ENCODE measurements around the gene KCNA10.

KCNA10 gene

GRCh38 chr1:110502402-110503151, 16.4 kb downstream of the KCNA10 start:
- H3K27ac ChIP-seq (ENCODE audit: low read length) = no peak overlapping the region
- WGBS (ENCODE audit: insufficient coverage, insufficient read length) = no CpG with 5 or more reads among the region's 8 CpGs
- H3K9me3 ChIP-seq (ENCODE audit: control insufficient read depth, insufficient read depth, low read length) = no peaks in the 10 kb centered on the region
- no peak for DNase-seq (ENCODE audit: low read depth, low spot score)
- H3K4me1 ChIP-seq (ENCODE audit: control insufficient read depth, insufficient read depth, low read length) = no peaks in the 10 kb centered on the region
- no peaks in the 10 kb centered on the region for H3K36me3 ChIP-seq (ENCODE audit: control insufficient read depth, insufficient read depth, low read length)
- no peaks in the 10 kb centered on the region for H3K27me3 ChIP-seq (ENCODE audit: control insufficient read depth, insufficient read depth, low read length)
- no peak overlapping the region for H3K4me3 ChIP-seq (ENCODE audit: low read length)

GRCh38 chr1:110501488-110502132, 17.4 kb downstream of the KCNA10 start:
- Histone ChIP-seq H3K27ac (ENCODE audit: low read length) (no peak overlapping the region), H3K36me3 (ENCODE audit: control insufficient read depth, insufficient read depth, low read length) (no peaks in the 10 kb centered on the region), H3K27me3 (ENCODE audit: control insufficient read depth, insufficient read depth, low read length) (no peaks in the 10 kb centered on the region), H3K4me3 (ENCODE audit: low read length) (no peak overlapping the region), H3K9me3 (ENCODE audit: control insufficient read depth, insufficient read depth, low read length) (no peaks in the 10 kb centered on the region), H3K4me1 (ENCODE audit: control insufficient read depth, insufficient read depth, low read length) (no peaks in the 10 kb centered on the region)
- no CpG with 5 or more reads among the region's 6 CpGs for WGBS (ENCODE audit: insufficient coverage, insufficient read length)
- DNase-seq (ENCODE audit: low read depth, low spot score) = no peak

- Histone ChIP-seq H3K4me1 (ENCODE audit: control insufficient read depth, insufficient read depth, low read length) (peaks cover 8% of the 10 kb centered on the region), H3K9me3 (ENCODE audit: control insufficient read depth, insufficient read depth, low read length) (no peaks in the 10 kb centered on the region), H3K27me3 (ENCODE audit: control insufficient read depth, insufficient read depth, low read length) (no peaks in the 10 kb centered on the region), H3K36me3 (ENCODE audit: control insufficient read depth, insufficient read depth, low read length) (no peaks in the 10 kb centered on the region), H3K27ac (ENCODE audit: low read length) (no peak overlapping the region), H3K4me3 (ENCODE audit: low read length) (no peak overlapping the region)
- no peak for DNase-seq (ENCODE audit: low read depth, low spot score)
- WGBS (ENCODE audit: insufficient coverage, insufficient read length) = no CpG with 5 or more reads among the region's 6 CpGs
Measured at GRCh38 chr1:110498270-110498669, 20.7 kb downstream of the KCNA10 start.

- Histone ChIP-seq H3K9me3 (ENCODE audit: control insufficient read depth, insufficient read depth, low read length) (no peaks in the 10 kb centered on the region), H3K27me3 (ENCODE audit: control insufficient read depth, insufficient read depth, low read length) (no peaks in the 10 kb centered on the region), H3K27ac (ENCODE audit: low read length) (no peak overlapping the region), H3K4me3 (ENCODE audit: low read length) (no peak overlapping the region), H3K36me3 (ENCODE audit: control insufficient read depth, insufficient read depth, low read length) (no peaks in the 10 kb centered on the region), H3K4me1 (ENCODE audit: control insufficient read depth, insufficient read depth, low read length) (peaks cover 8% of the 10 kb centered on the region)
- DNase-seq (ENCODE audit: low read depth, low spot score) = peak; percentile 67
- WGBS (ENCODE audit: insufficient coverage, insufficient read length) = no CpG with 5 or more reads among the region's 8 CpGs
Measured at GRCh38 chr1:110495926-110496600, 22.9 kb downstream of the KCNA10 start.

GRCh38 chr1:110494522-110495406, 24.2 kb downstream of the KCNA10 start:
- WGBS (ENCODE audit: insufficient coverage, insufficient read length) = no CpG with 5 or more reads among the region's 21 CpGs
- no peak for DNase-seq (ENCODE audit: low read depth, low spot score)

GRCh38 chr1:110494036-110494435, 24.9 kb downstream of the KCNA10 start:
- H3K27ac ChIP-seq (ENCODE audit: low read length) = no peak overlapping the region
- H3K4me1 ChIP-seq (ENCODE audit: control insufficient read depth, insufficient read depth, low read length) = peaks cover 8% of the 10 kb centered on the region
- no peaks in the 10 kb centered on the region for H3K27me3 ChIP-seq (ENCODE audit: control insufficient read depth, insufficient read depth, low read length)
- DNase-seq (ENCODE audit: low read depth, low spot score) = no peak
- no peaks in the 10 kb centered on the region for H3K36me3 ChIP-seq (ENCODE audit: control insufficient read depth, insufficient read depth, low read length)
- no CpG with 5 or more reads among the region's 5 CpGs for WGBS (ENCODE audit: insufficient coverage, insufficient read length)
- H3K9me3 ChIP-seq (ENCODE audit: control insufficient read depth, insufficient read depth, low read length) = no peaks in the 10 kb centered on the region
- H3K4me3 ChIP-seq (ENCODE audit: low read length) = no peak overlapping the region

More at GRCh38 chr1:110494522-110495406, 24.2 kb downstream of the KCNA10 start:
- Histone ChIP-seq H3K36me3 (ENCODE audit: control insufficient read depth, insufficient read depth, low read length) (no peaks in the 10 kb centered on the region), H3K4me1 (ENCODE audit: control insufficient read depth, insufficient read depth, low read length) (peaks cover 8% of the 10 kb centered on the region), H3K4me3 (ENCODE audit: low read length) (no peak overlapping the region), H3K9me3 (ENCODE audit: control insufficient read depth, insufficient read depth, low read length) (no peaks in the 10 kb centered on the region), H3K27ac (ENCODE audit: low read length) (no peak overlapping the region), H3K27me3 (ENCODE audit: control insufficient read depth, insufficient read depth, low read length) (no peaks in the 10 kb centered on the region)

- no peaks in the 10 kb centered on the region for H3K27me3 ChIP-seq (ENCODE audit: control insufficient read depth, insufficient read depth, low read length)
Measured at GRCh38 chr1:110493059-110493699, 25.8 kb downstream of the KCNA10 start.

GRCh38 chr1:110492573-110492972, 26.4 kb downstream of the KCNA10 start:
- no peak for DNase-seq (ENCODE audit: low read depth, low spot score)
- Histone ChIP-seq H3K4me1 (ENCODE audit: control insufficient read depth, insufficient read depth, low read length) (peaks cover 8% of the 10 kb centered on the region), H3K9me3 (ENCODE audit: control insufficient read depth, insufficient read depth, low read length) (no peaks in the 10 kb centered on the region)

More at GRCh38 chr1:110493059-110493699, 25.8 kb downstream of the KCNA10 start:
- DNase-seq (ENCODE audit: low read depth, low spot score) = no peak
- no peaks in the 10 kb centered on the region for H3K36me3 ChIP-seq (ENCODE audit: control insufficient read depth, insufficient read depth, low read length)
- no peaks in the 10 kb centered on the region for H3K9me3 ChIP-seq (ENCODE audit: control insufficient read depth, insufficient read depth, low read length)
- no CpG with 5 or more reads among the region's 5 CpGs for WGBS (ENCODE audit: insufficient coverage, insufficient read length)
- peaks cover 8% of the 10 kb centered on the region for H3K4me1 ChIP-seq (ENCODE audit: control insufficient read depth, insufficient read depth, low read length)
- no peak overlapping the region for H3K4me3 ChIP-seq (ENCODE audit: low read length)
- H3K27ac ChIP-seq (ENCODE audit: low read length) = no peak overlapping the region

GRCh38 chr1:110490791-110491451, 28.1 kb downstream of the KCNA10 start:
- Histone ChIP-seq H3K36me3 (ENCODE audit: control insufficient read depth, insufficient read depth, low read length) (no peaks in the 10 kb centered on the region), H3K4me1 (ENCODE audit: control insufficient read depth, insufficient read depth, low read length) (peaks cover 8% of the 10 kb centered on the region), H3K27me3 (ENCODE audit: control insufficient read depth, insufficient read depth, low read length) (no peaks in the 10 kb centered on the region), H3K9me3 (ENCODE audit: control insufficient read depth, insufficient read depth, low read length) (no peaks in the 10 kb centered on the region), H3K4me3 (ENCODE audit: low read length) (no peak overlapping the region), H3K27ac (ENCODE audit: low read length) (no peak overlapping the region)
- DNase-seq (ENCODE audit: low read depth, low spot score) = no peak
- no CpG with 5 or more reads among the region's 11 CpGs for WGBS (ENCODE audit: insufficient coverage, insufficient read length)

More at GRCh38 chr1:110492573-110492972, 26.4 kb downstream of the KCNA10 start:
- H3K27ac ChIP-seq (ENCODE audit: low read length) = no peak overlapping the region
- H3K36me3 ChIP-seq (ENCODE audit: control insufficient read depth, insufficient read depth, low read length) = no peaks in the 10 kb centered on the region
- H3K27me3 ChIP-seq (ENCODE audit: control insufficient read depth, insufficient read depth, low read length) = no peaks in the 10 kb centered on the region
- no CpG with 5 or more reads among the region's 7 CpGs for WGBS (ENCODE audit: insufficient coverage, insufficient read length)
- no peak overlapping the region for H3K4me3 ChIP-seq (ENCODE audit: low read length)

Data from iPS DF 6.9 (cell line).